HG03196 (cell line): Measurements from ENCODE around the gene U2AF1L4.

ENCODE experiments used
- ATAC-seq: cut with Tn5 transposase; IDR thresholded peaks from one replicate; pipeline ENCODE4 v1.9.1; 2021; ENCODE audit not compliant: unreplicated experiment

U2AF1L4 gene

DNA sequence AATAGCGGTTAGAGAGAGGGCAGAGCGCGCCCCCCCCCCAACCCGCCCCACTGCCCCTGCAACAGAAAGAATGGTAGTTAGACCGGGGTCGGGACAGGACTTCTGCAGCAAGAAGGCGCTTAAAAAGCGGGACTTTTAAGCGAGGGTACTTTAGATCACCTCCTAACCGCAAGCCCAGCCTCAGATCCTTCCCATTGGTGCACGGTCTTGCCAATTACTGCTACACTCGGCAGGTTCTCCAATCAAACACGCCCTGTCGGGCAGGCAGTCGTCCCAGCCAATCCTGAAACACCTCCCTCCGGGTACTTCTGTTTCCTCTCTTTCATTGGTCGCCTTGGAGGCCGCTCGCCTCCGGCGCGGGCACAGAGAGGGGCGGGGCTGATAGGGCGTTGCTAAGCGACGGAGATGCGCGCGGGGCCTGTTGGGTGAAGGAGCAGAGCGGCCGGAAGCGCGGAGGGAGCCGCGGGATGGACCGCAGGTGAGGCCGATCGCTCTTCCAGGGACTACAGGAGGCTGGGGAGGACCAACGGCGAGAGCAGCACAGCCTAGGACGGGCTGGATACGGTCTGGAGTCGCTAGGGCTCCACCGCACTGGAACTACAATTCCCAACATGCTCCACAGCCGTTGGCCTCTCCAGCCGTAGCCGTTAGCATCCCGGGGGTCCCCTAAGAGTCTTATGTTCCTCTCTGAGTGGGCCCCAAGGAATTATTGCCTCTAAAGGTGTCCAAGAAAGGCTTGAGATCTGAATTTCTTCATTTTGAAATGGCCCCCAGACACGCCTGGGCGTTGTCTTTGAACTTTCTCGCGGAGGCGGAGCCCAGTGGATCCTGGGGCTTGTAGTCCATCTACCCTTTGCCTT is 12.8 kb upstream of the U2AF1L4 start, which contains the start of gene PROSER3:
Gene PROSER3, plus strand, starts transcription at position 428 of the 860 bp plus-strand sequence. Its CDS starts 40 bp downstream, at position 468.
- peak; percentile 88 for ATAC-seq

- peak; percentile 13 for ATAC-seq
Measured at GRCh38 chr19:35757231-35757748, 12.1 kb upstream of the U2AF1L4 start.

DNA sequence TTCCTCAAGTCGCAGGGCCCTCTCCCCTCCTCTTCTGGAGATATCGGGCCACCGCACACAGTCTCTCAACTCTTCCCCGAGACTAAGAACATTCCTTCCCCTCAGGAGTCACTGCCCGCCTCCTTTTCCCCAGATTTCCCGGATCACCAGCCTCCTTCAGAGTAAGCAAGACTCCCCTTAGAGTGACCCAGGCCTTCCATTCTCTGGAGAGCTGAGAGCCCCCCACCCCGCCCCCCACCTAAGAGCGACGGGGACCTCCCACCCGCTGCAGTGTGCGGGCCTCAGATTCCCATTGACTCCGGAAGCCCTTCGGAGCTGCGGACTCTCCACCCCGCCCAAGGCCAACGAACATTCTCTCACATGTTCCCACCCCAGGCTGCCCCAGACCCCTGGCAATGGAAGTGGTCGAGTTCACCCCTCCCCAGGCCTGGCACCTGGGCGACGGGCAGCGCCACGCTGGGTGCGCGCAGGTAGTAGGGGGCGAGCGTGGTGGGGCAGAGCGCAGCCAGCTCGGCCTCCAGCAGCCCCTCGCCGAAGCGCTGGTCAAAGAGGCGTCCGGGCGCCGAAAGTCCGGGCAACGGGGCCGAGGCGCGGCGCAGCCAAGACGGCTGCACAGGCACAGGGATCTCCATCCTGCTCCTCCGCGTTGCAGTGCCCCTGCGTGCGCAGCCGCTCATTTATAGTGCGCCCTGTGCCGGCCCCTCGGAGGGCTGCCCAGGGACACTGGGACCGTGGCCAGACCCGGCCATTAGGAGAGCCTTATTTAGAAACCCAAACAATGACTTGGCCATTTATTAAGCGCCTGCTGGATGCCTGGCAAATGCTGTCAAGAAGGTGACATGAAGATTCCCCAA is 11.4 kb upstream of the U2AF1L4 start, which contains the start of gene HSPB6:
Gene HSPB6, minus strand, starts transcription at position 653 of the 854 bp plus-strand sequence. Its CDS starts 21 bp downstream, at position 632.
- no peak for ATAC-seq

GRCh38 chr19:35755550-35756376 is 10.5 kb upstream of the U2AF1L4 start:
- no peak for ATAC-seq

DNA sequence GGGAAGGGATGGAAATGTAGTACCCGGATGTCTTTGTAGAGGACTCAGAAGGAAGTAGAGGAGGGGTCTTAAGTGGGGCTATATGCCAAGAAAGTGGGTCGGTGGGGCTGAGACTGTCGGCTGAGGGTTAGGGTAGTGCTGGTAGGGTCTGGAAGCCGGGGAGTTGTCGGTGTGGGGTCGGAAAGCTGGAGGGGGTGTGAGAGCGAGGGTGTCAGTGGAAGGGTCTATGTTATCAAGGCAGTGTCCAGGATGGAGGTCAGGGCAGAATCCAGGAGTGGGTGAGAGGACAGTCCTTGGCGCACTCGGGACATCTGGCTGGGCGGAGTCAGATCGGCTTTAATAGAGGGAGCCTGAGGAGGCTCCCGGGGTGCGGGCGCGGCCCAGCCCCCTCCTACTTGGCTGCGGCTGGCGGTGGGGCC is 9.9 kb upstream of the U2AF1L4 start:
- ATAC-seq, result no peak

GRCh38 chr19:35754370-35755130 is 9.3 kb upstream of the U2AF1L4 start:
- ATAC-seq, result no peak

DNA sequence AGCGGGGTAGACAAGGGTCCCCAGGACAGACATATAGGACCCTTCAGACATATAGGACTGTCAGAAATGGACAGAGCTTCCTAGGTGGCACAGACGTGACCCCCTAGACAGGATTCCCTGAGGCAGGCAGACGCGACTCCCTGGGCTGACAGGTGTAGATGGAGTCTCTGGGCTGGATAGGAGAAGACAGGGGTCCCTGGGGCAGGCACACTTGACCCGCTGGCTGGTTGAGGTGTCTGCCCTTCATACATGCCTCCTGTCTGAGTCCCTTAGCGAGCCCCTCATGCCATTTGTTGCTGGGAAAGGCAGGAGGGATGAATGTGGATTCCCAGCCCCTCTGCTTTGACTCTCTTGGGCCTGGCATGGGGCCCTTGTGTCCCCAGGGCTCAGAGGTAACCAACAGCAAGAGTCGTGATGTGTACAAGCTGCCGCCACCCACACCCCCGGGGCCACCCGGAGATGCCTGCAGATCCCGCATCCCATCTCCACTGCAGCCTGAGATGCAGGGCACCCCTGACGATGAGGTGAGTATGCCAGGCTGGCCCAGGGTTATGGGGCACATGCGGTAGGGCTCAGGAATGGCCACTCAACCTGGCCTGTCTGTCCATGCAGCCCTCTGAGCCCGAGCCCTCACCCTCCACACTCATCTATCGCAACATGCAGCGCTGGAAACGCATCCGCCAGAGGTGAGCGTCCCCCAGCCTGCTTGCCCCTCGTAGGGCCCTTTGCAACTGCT is 8.6 kb upstream of the U2AF1L4 start:
- ATAC-seq, result no peak

DNA sequence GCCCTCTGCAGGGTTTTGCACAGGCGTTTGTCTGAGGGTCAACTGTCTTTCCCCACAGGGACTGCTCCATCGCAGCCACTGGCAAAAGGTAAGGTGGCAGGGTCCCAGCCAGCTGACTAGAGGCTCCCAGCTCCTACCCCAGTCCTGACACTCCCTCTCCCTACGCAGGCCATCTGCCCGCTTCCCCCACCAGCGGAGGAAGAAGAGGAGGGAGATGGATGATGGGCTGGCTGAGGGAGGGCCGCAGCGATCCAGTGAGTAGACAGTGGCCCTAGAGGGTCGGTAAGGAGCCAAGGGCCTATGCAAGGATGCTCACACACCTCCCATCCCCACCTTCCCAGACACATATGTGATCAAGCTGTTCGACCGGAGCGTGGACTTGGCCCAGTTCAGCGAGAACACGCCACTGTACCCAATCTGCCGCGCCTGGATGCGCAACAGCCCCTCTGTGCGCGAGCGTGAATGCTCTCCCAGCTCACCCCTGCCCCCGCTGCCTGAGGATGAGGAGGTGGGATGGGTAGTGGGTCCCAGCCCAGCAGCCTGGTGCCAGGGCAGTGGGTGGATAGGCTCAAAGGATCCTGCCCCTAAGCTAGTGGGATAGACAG is 7.6 kb upstream of the U2AF1L4 start:
- no peak for ATAC-seq

- no peak for ATAC-seq
Measured at GRCh38 chr19:35751839-35752745, 6.9 kb upstream of the U2AF1L4 start.

GRCh38 chr19:35750167-35750566 is 4.9 kb upstream of the U2AF1L4 start:
- no peak for ATAC-seq

DNA sequence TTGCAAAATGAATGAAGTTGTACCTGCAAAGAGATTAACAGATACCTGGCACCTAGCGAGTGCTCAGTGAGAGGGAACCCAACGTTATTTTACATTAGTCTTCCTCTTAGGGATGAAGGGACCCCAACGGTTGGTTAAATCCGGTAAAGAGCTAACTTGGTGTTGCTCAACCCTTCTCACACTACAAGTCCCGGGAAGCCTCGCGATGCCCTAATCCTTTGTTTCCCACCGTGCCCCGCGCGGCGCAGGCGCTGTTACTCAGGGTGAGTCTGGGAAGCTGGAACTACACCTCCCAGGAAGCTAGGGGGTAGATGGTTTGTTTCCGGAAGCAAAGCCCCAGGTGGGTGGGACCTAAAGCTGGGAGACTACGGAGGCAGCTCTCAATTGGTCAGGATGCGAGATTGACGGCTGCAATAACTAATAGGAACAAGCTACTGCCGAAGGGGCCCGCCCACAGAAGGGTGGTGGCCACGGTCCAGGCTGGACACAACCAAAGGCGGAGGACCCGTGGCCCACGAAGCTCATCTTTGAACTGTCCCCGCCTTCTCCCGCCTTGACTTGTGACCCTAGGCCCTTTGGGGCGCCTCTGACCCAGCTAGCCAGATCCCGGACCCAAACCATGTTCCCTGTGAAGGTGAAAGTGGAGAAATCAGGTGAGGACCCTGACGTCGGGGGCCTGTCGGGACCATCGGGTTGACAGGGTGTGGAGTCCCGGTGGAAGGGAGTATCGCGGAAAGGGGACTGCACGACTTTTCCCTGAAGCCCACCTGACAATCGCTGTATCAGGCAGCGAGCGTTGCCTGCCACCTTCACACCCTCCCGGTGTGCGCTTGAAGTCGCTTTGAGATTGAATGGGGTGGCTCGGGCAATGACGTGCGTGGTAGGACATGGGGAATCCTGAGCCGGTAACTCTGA is 3.1 kb upstream of the U2AF1L4 start, which contains the start of gene LIN37:
Gene LIN37, plus strand, starts transcription at position 471 of the 915 bp plus-strand sequence. Its CDS starts 149 bp downstream, at position 620.
- peak; percentile 60 for ATAC-seq

DNA sequence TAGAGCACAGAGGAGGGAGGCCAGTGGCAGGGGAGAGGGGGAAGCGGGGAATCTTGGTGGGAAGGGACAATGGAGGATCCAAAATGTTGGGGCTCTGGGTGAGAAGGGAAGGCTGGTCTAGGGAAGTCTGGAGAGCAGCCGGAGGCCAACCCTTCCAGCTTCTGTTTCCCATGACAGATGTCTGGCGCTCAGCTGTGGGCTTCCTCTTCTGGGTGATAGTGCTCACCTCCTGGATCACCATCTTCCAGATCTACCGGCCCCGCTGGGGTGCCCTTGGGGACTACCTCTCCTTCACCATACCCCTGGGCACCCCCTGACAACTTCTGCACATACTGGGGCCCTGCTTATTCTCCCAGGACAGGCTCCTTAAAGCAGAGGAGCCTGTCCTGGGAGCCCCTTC is 1.3 kb upstream of the U2AF1L4 start:
- ATAC-seq, result no peak

- ATAC-seq, result no peak
Measured at GRCh38 chr19:35746087-35746462, 857 bp upstream of the U2AF1L4 start.

GRCh38 chr19:35744430-35745327 is 539 bp downstream of the U2AF1L4 start:
- peak; percentile 29 for ATAC-seq

GRCh38 chr19:35743640-35744429 is 1.4 kb downstream of the U2AF1L4 start:
- no peak for ATAC-seq
